SK-N-SH (cell line): ENCODE results near the gene MSH6. TPM values are rescaled to one million over a fixed set of nuclear protein-coding genes. Genes with fewer than 3 reads are reported as not detected.

Experiments
- CTCF ChIA-PET: fragments of 300-600, 350-600 bp; formaldehyde crosslinking; extraction: SDS; loops from one replicate; lab custom pipeline; 2021; lab: Yijun Ruan, JAX
- POLR2A ChIA-PET: fragments of 350-600 bp; sonication (Branson Sonifier 250); formaldehyde crosslinking; extraction: SDS; loops from one replicate; lab custom pipeline; 2020; ENCODE audit warnings: antibody characterized with exemption, inconsistent platforms; lab: Yijun Ruan, JAX
- DNase-seq: peaks from one replicate; pipeline ENCODE4 v3.0.0; 2012
- H2AFZ ChIP-seq: fragments of 200-600 bp; sonication (generic); 2 replicates; pipeline ENCODE4 v1.8.1; 2016; ENCODE audit warnings: antibody characterized with exemption, mild to moderate bottlenecking, low read depth
- H3F3A ChIP-seq: fragments of 200-600 bp; sonication (generic); replicated peaks from 2 replicates; pipeline ENCODE3; 2016; ENCODE audit warnings: antibody characterized with exemption, mild to moderate bottlenecking; ENCODE audit not compliant: insufficient read depth
- H3K27ac ChIP-seq, 2 experiments: fragments of 200-500 bp in 1 of 2; fragments of 200-600 bp in 1 of 2; sonication (Bioruptor generic) in 1 of 2; sonication (generic), shearing (Covaris generic) in 1 of 2; 2 replicates each; pipeline versions ENCODE4 v1.5.1 to v1.6.1; 2014 to 2016; ENCODE audit warnings: low read depth in 2 of 2, inconsistent platforms in 1 of 2, low read length in 1 of 2, mild to moderate bottlenecking in 1 of 2, mixed read lengths in 1 of 2
- H3K27me3 ChIP-seq: fragments of 200-600 bp; sonication (generic), shearing (Covaris generic); 2 replicates; pipeline ENCODE4 v1.6.1; 2016; ENCODE audit warnings: mixed run types; ENCODE audit not compliant: insufficient read depth
- H3K36me3 ChIP-seq, 2 experiments: fragments of 200-500 bp in 1 of 2; fragments of 200-600 bp in 1 of 2; sonication (Bioruptor generic) in 1 of 2; sonication (generic) in 1 of 2; replicated peaks in 1 of 2; 2 replicates each; pipeline versions ENCODE3 to v1.5.1; 2014 to 2016; ENCODE audit warnings: low read length in 1 of 2, mild to moderate bottlenecking in 1 of 2; ENCODE audit not compliant: insufficient read depth in 2 of 2, control insufficient read depth in 1 of 2
- H3K4me1 ChIP-seq, 2 experiments: fragments of 200-500 bp in 1 of 2; fragments of 200-600 bp in 1 of 2; sonication (Bioruptor generic) in 1 of 2; sonication (generic), shearing (Covaris generic) in 1 of 2; 2 replicates each; pipeline versions ENCODE4 v1.5.1 to v1.6.1; 2014 to 2016; ENCODE audit warnings: low read depth in 1 of 2, low read length in 1 of 2, mixed run types in 1 of 2; ENCODE audit not compliant: insufficient read depth in 2 of 2, control insufficient read depth in 1 of 2
- H3K4me2 ChIP-seq: fragments of 200-600 bp; sonication (generic), shearing (Covaris generic); 2 replicates; pipeline ENCODE4 v1.6.1; 2017; ENCODE audit warnings: mixed run types
- H3K4me3 ChIP-seq, 2 experiments: fragments of 200-500 bp in 1 of 2; fragments of 200-600 bp in 1 of 2; sonication (Bioruptor generic) in 1 of 2; sonication (generic), shearing (Covaris generic) in 1 of 2; 2 replicates each; pipeline versions ENCODE4 v1.5.1 to v1.8.1; 2014 to 2016; ENCODE audit warnings: low read depth in 2 of 2, inconsistent platforms in 1 of 2, low read length in 1 of 2, mild to moderate bottlenecking in 1 of 2, mixed read lengths in 1 of 2, moderate library complexity in 1 of 2
- H3K79me2 ChIP-seq: fragments of 200-600 bp; sonication (generic); 2 replicates; pipeline ENCODE4 v1.8.1; 2017; ENCODE audit warnings: mild to moderate bottlenecking; ENCODE audit not compliant: insufficient read depth
- H3K9ac ChIP-seq: fragments of 200-600 bp; sonication (generic); 2 replicates; pipeline ENCODE4 v1.6.1; 2017; ENCODE audit warnings: mixed run types
- H3K9me2 ChIP-seq: fragments of 200-600 bp; sonication (generic); 2 replicates; pipeline ENCODE4 v1.6.1; 2017; ENCODE audit warnings: mixed run types
- H3K9me3 ChIP-seq: fragments of 200-600 bp; sonication (generic); 2 replicates; pipeline ENCODE4 v1.6.1; 2017; ENCODE audit warnings: mixed run types, mild to moderate bottlenecking, moderate library complexity
- H4K20me1 ChIP-seq: fragments of 200-600 bp; sonication (generic); 2 replicates; pipeline ENCODE4 v1.6.1; 2017; ENCODE audit warnings: mild to moderate bottlenecking, mixed run types; ENCODE audit not compliant: insufficient read depth
- CHD2 ChIP-seq: fragments of 150-350 bp; IDR thresholded peaks from 2 replicates; pipeline ENCODE4 v1.6.1; 2018; ENCODE audit warnings: low read length; ENCODE audit not compliant: partially characterized antibody
- EP300 ChIP-seq, 2 experiments: IDR thresholded peaks; 2 replicates each; pipeline versions ENCODE4 v1.4.0 to v1.6.1; 2012; ENCODE audit warnings: borderline replicate concordance in 1 of 2, low read depth in 1 of 2, low read length in 1 of 2
- EZH2phosphoT487 ChIP-seq: fragments of 200-600 bp; sonication (generic); IDR thresholded peaks from 2 replicates; pipeline ENCODE4 v1.6.1; 2017; ENCODE audit warnings: low read depth, mixed run types, mild to moderate bottlenecking, antibody characterized with exemption, moderate library complexity, borderline replicate concordance
- FOSL2 ChIP-seq: IDR thresholded peaks from 2 replicates; pipeline ENCODE4 v1.4.0; 2012; ENCODE audit warnings: low read depth, mild to moderate bottlenecking, moderate library complexity, borderline replicate concordance
- GABPA ChIP-seq: IDR thresholded peaks from 2 replicates; pipeline ENCODE4 v1.4.0; 2012; ENCODE audit warnings: low read depth, mild to moderate bottlenecking
- GATA2 ChIP-seq: sonication (generic); formaldehyde crosslinking; IDR thresholded peaks from 2 replicates; pipeline ENCODE4 v1.5.0; 2020; ENCODE audit warnings: mild to moderate bottlenecking, missing genetic modification reagents
- MEF2A ChIP-seq: IDR thresholded peaks from 2 replicates; pipeline ENCODE4 v1.4.0; 2012; ENCODE audit warnings: low read depth, borderline replicate concordance
- MXI1 ChIP-seq: IDR thresholded peaks from 2 replicates; pipeline ENCODE4 v1.6.1; 2012; ENCODE audit warnings: mild to moderate bottlenecking, low read depth, low read length, improper control_type of control experiment
- NFIC ChIP-seq: IDR thresholded peaks from 2 replicates; pipeline ENCODE4 v1.4.0; 2012; ENCODE audit warnings: borderline replicate concordance
- NRF1 ChIP-seq: IDR thresholded peaks from 2 replicates; pipeline ENCODE4 v1.6.1; 2012; ENCODE audit warnings: low read depth, mild to moderate bottlenecking, low read length
- POLR2AphosphoS5 ChIP-seq: IDR thresholded peaks from 2 replicates; pipeline ENCODE4 v1.6.1; 2012; ENCODE audit warnings: low read depth, low read length
- RCOR1 ChIP-seq: fragments of 150-350 bp; IDR thresholded peaks from 2 replicates; pipeline ENCODE4 v1.6.1; 2017; ENCODE audit warnings: antibody characterized with exemption, low read length
- RFX5 ChIP-seq: IDR thresholded peaks from 2 replicates; pipeline ENCODE4 v1.6.1; 2012; ENCODE audit warnings: mild to moderate bottlenecking, improper control_type of control experiment, low read length
- TAF1 ChIP-seq: IDR thresholded peaks from 2 replicates; pipeline ENCODE4 v1.6.1; 2012; ENCODE audit warnings: low read depth, mild to moderate bottlenecking, low read length, moderate library complexity, borderline replicate concordance
- WGBS: methylation state at CpG from one replicate; pipeline ENCODE4 v1.1.6; 2017; ENCODE audit warnings: low lambda C conversion rate; 5-methylcytosine and 5-hydroxymethylcytosine counted together
- polyA plus RNA-seq, 3 experiments: library from polyadenylated mRNA; depleted of rRNA; stranded (reverse); fragments of >200 nt; gene quantifications; 2 replicates each; pipeline ENCODE4 v1.2.3, GENCODE V29; 2012
- TF ChIP-seq, protein P1 (sequence below): IDR thresholded peaks from 2 replicates; pipeline ENCODE4 v1.4.0; 2012; ENCODE audit warnings: low read depth, borderline replicate concordance

Gene MSH6
- polyA plus RNA-seq, 1 of the 3 experiments (the other 2 are of a cell fraction): 16.4 TPM

GRCh38 chr2:47842846-47843245, 59.9 kb downstream of the MSH6 start:
- H3K27ac ChIP-seq: no peak overlapping the region
- H4K20me1 ChIP-seq: peaks cover 86% of the 10 kb centered on the region
- no peaks in the 10 kb centered on the region for H3K9me2 ChIP-seq
- WGBS: 88% methylated on average over 3 of the region's 3 CpGs
- no peak overlapping the region for H2AFZ ChIP-seq
- peaks cover 14 to 21% of the 10 kb centered on the region in 2 experiments for H3K36me3 ChIP-seq
- no peaks in the 10 kb centered on the region for H3K9me3 ChIP-seq
- no peak for DNase-seq
- H3K4me3 ChIP-seq: no peak overlapping the region
- ChIA-PET CTCF (interaction anchor here (0.9 to 1.5 kb wide), 4 partner anchors 9 to 264 kb away, joined by 3 to 5 read pairs (median 3); no protein-coding TSS in a partner anchor), POLR2A (interaction anchor here (0.6 kb wide), 1 partner anchor 20 kb away, joined by 3 read pairs; no protein-coding TSS in a partner anchor)
- H3F3A ChIP-seq: peaks cover 3% of the 10 kb centered on the region
- no peaks in the 10 kb centered on the region for H3K27me3 ChIP-seq
- H3K4me1 ChIP-seq: no peaks in the 10 kb centered on the region; a peak in 1 of 4 replicates
- peaks cover 89% of the 10 kb centered on the region for H3K79me2 ChIP-seq
- H3K9ac ChIP-seq: no peak overlapping the region
- H3K4me2 ChIP-seq: no peak overlapping the region
- TF ChIP-seq RCOR1: no peak

DNA sequence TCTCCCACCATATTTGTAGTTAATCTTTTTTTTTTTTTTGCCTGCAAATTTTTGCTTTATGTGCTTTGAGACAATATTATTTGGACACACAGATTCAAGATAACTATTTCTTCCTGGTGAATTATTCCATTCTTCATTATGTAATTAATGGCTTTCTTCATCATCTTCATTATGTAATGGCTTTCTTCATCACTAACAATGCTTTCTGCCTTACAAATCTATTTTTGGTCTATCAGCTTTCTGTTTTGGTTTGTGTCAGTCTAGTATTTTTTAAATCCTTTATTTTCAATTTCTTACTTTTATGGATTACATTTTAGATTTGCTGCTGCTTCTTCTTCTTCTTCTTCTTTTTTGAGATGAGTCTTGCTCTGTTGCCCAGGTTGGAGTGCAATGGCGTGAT, 60.5 kb downstream of the MSH6 start:
- Histone ChIP-seq H3F3A (peaks cover 3% of the 10 kb centered on the region), H3K9me2 (no peaks in the 10 kb centered on the region), H3K36me3 (peaks cover 10 to 18% of the 10 kb centered on the region in 2 experiments), H3K4me2 (no peak overlapping the region), H3K27ac (no peak overlapping the region), H3K9ac (no peak overlapping the region), H2AFZ (no peak overlapping the region), H3K9me3 (no peaks in the 10 kb centered on the region), H3K4me3 (no peak overlapping the region), H3K79me2 (peaks cover 93% of the 10 kb centered on the region), H4K20me1 (peaks cover 91% of the 10 kb centered on the region), H3K4me1 (peaks cover 0 to 2% of the 10 kb centered on the region in 2 experiments; a peak in 1 of 4 replicates), H3K27me3 (no peaks in the 10 kb centered on the region)
- no peak for TF ChIP-seq FOSL2
- no peak for TF ChIP-seq GABPA
- TF ChIP-seq, protein P1, sequence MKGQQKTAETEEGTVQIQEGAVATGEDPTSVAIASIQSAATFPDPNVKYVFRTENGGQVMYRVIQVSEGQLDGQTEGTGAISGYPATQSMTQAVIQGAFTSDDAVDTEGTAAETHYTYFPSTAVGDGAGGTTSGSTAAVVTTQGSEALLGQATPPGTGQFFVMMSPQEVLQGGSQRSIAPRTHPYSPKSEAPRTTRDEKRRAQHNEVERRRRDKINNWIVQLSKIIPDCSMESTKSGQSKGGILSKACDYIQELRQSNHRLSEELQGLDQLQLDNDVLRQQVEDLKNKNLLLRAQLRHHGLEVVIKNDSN: no peak
- TF ChIP-seq GATA2: no peak
- no peak for TF ChIP-seq MXI1
- TF ChIP-seq NRF1: no peak
- no peak for TF ChIP-seq NFIC
- TF ChIP-seq EP300 (IDR thresholded peaks at IDR 0.05; ENCODE audit: borderline replicate concordance in 1 of 2, low read depth in 1 of 2, low read length in 1 of 2): no peak
- no peak for TF ChIP-seq MEF2A
- TF ChIP-seq TAF1: no peak
- TF ChIP-seq POLR2AphosphoS5: no peak
- WGBS: 97% methylated on average over 1 of the region's 1 CpG
- DNase-seq: no peak
- CTCF ChIA-PET: interaction anchor here (0.9 kb wide), 1 partner anchor 263 kb away, joined by 5 read pairs; no protein-coding TSS in a partner anchor
- POLR2A ChIA-PET: no interaction called here

DNA sequence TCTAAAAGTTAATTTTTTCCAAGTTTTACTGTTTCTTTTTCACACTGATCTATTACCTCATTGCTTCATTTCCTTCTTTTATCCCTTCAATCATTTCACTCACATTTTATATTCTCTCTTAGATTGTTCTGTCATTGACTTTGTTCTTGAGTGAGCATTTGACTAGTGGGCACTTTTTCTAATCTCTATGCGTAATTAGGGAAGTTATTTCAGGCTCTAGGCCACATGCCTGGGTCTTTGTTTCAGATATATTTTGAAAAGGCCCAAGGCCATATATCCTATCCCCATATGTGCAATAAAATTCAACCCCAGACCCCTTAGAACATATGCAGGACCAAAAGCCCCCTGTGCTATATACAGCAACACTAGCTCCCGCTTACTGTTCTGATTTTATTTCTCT, 61.2 kb downstream of the MSH6 start:
- CTCF ChIA-PET: interaction anchor here (1.0 to 7.2 kb wide), 2 partner anchors 9 to 14 kb away, joined by 3 to 41 read pairs; no protein-coding TSS in a partner anchor

More for the DNA sequence above, 61.2 kb downstream of the MSH6 start:
- WGBS: 91% methylated on average over 2 of the region's 2 CpGs
- peaks cover 99% of the 10 kb centered on the region for H3K79me2 ChIP-seq
- POLR2A ChIA-PET: no interaction called here
- peaks cover 91% of the 10 kb centered on the region for H4K20me1 ChIP-seq
- H3K4me3 ChIP-seq: no peak overlapping the region
- H3K4me2 ChIP-seq: no peak overlapping the region
- H3K4me1 ChIP-seq: peaks cover 0 to 2% of the 10 kb centered on the region in 2 experiments; a peak in 1 of 4 replicates
- no peaks in the 10 kb centered on the region for H3K9me3 ChIP-seq
- H3K9ac ChIP-seq: no peak overlapping the region
- no peak overlapping the region for H3K27ac ChIP-seq
- no peaks in the 10 kb centered on the region for H3K27me3 ChIP-seq
- peaks cover 3% of the 10 kb centered on the region for H3F3A ChIP-seq
- peak; percentile 17 for DNase-seq
- H3K36me3 ChIP-seq: peaks cover 4 to 10% of the 10 kb centered on the region in 2 experiments
- no peaks in the 10 kb centered on the region for H3K9me2 ChIP-seq
- no peak overlapping the region for H2AFZ ChIP-seq
- no peak for TF ChIP-seq RFX5
- TF ChIP-seq POLR2AphosphoS5: no peak
- TF ChIP-seq EZH2phosphoT487: no peak
- no peak for TF ChIP-seq CHD2
- no peak for TF ChIP-seq FOSL2
